Measurements from ENCODE around the gene GNAO1. TPM values are rescaled to one million over a fixed set of nuclear protein-coding genes. Genes with fewer than 3 reads are reported as not detected.

GNAO1 gene
- total RNA-seq, 6 experiments from 2014 or later = 18.2 to 45.1 (median 21.5) TPM

DNA sequence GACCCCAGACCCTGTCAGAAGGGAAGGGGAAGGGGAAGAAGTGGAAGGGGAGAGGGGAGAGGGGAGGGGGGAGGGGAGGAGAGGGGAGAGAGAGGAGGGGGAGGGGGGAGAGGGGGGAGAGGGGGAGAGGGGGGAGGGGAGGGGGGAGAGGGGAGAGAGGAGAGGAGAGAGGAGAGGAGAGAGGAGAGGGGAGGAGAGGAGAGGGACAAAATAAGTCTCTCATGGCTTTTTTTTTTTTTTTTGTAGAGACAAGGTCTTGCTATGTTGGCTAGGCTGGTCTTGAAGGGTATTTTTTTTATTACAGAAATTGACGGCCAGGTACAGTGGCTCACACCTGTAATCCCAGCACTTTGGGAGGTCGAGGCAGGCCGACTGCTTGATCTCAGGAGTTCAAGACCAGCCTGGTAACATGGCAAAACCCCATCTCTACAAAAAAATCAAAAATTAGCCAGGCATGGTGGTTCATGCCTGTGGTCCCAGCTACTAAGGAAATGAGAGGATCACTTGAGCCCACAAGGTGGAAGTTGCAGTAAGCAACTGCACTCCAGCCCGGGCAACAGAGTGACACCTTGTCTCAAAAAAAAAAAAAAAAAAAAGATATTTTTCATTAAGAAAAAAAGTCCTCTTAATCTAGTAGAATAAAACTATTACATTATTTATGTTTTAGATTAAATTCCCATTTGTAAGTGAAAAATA lies 214.8 kb downstream of the GNAO1 start:
- peaks cover 8 to 43% (median 27%) of the 10 kb centered on the region in 4 donors for H3K36me3 ChIP-seq
- ATAC-seq (no peak), DNase-seq (no peak)
- H3K9me3 ChIP-seq = no peaks in the 10 kb centered on the region
- no peaks in the 10 kb centered on the region for H3K27me3 ChIP-seq
- H3K27ac ChIP-seq = no peak overlapping the region
- intact Hi-C loops (cut with DNase I) = no loop called here
- no peak overlapping the region for H3K4me3 ChIP-seq
- 70% methylated on average over 4 of the region's 4 CpGs for WGBS (ENCODE audit: insufficient coverage, low coverage, low lambda C conversion rate, missing lambda C conversion rate)
- peaks cover 0 to 30% (median 14%) of the 10 kb centered on the region in 4 donors for H3K4me1 ChIP-seq
- TF ChIP-seq CTCF (IDR thresholded peaks at IDR 0.05) (no peak), POLR2A (IDR thresholded peaks at IDR 0.05) (no peak)

Small RNAs within 50 kb of the gene (microRNA-seq; reads per million reads assigned to microRNA genes)
- 0 reads per million in 2 donors for gene MIR3935

Small RNAs within 50 kb of the gene (small RNA-seq; reads per million reads assigned to genes)
- gene MIR3935 = 0 reads per million in 2 experiments

Other genes with a start within 250 kb of the GNAO1 start
- gene AMFR, start 234.1 kb downstream of the GNAO1 start, total RNA-seq = 100 to 1,000 TPM in 4 of 6 experiments, 10 to 100 TPM in 2; 92.2 to 189 (median 137) TPM